ENCODE measurements around the gene FGFRL1. TPM values are rescaled to one million over a fixed set of nuclear protein-coding genes. Genes with fewer than 3 reads are reported as not detected.

The FGFRL1 gene
- total RNA-seq, 1 donor from 2014 or later, result 2.3 TPM

Other genes starting within 250 kb of the FGFRL1 start
- gene CPLX1, start 185.5 kb upstream of the FGFRL1 start, total RNA-seq, result 1.6 TPM
- gene GAK, start 79.3 kb upstream of the FGFRL1 start, total RNA-seq, result 45.2 TPM
- 30.3 TPM for gene TMEM175, start 79.2 kb upstream of the FGFRL1 start, total RNA-seq
- 6.7 TPM for gene DGKQ, start 38.1 kb upstream of the FGFRL1 start, total RNA-seq
- gene IDUA, start 24.6 kb upstream of the FGFRL1 start, total RNA-seq, result 6.9 TPM
- 4.2 TPM for gene SLC26A1, start 18.2 kb upstream of the FGFRL1 start, total RNA-seq
- 1.1 TPM for gene RNF212, start 101.9 kb downstream of the FGFRL1 start, total RNA-seq
- gene SPON2, start 161.0 kb downstream of the FGFRL1 start, total RNA-seq, result 3.3 TPM
- 237 TPM for gene CTBP1, start 237.5 kb downstream of the FGFRL1 start, total RNA-seq